GM19238 (cell line): ENCODE results near the gene GTSE1.

Experiments used
- DNase-seq: peaks from one replicate; pipeline ENCODE4 v3.0.0; 2011; ENCODE audit warnings: low spot score; ENCODE audit not compliant: insufficient read length

Gene GTSE1

GRCh38 chr22:46363611-46364321 is 67.1 kb downstream of the GTSE1 start:
- DNase-seq, result no peak

GRCh38 chr22:46364341-46365165 is 67.9 kb downstream of the GTSE1 start:
- no peak for DNase-seq

GRCh38 chr22:46365166-46365624 is 68.5 kb downstream of the GTSE1 start:
- DNase-seq, result no peak

- DNase-seq, result no peak
These were observed 69.7 kb downstream of the GTSE1 start for GRCh38 chr22:46366327-46366731.

- no peak for DNase-seq
These were observed 70.4 kb downstream of the GTSE1 start for GRCh38 chr22:46366801-46367706.

- DNase-seq, result peak; percentile 84
These were observed 71.1 kb downstream of the GTSE1 start for GRCh38 chr22:46367707-46368191.

- DNase-seq, result no peak
These were observed 71.8 kb downstream of the GTSE1 start for GRCh38 chr22:46368422-46368821.

- no peak for DNase-seq
These were observed 72.4 kb downstream of the GTSE1 start for GRCh38 chr22:46368871-46369715.

- no peak for DNase-seq
These were observed 73.3 kb downstream of the GTSE1 start for GRCh38 chr22:46369716-46370583.

- DNase-seq, result no peak
These were observed 74.1 kb downstream of the GTSE1 start for GRCh38 chr22:46370584-46371291.

- DNase-seq, result no peak
These were observed 75.1 kb downstream of the GTSE1 start for GRCh38 chr22:46371623-46372226.

GRCh38 chr22:46372686-46373085 is 76.0 kb downstream of the GTSE1 start:
- no peak for DNase-seq

- DNase-seq, result no peak
These were observed 76.5 kb downstream of the GTSE1 start for GRCh38 chr22:46373159-46373558.

GRCh38 chr22:46373921-46374662 is 77.4 kb downstream of the GTSE1 start:
- DNase-seq, result no peak

GRCh38 chr22:46374663-46375474 is 78.2 kb downstream of the GTSE1 start:
- no peak for DNase-seq

- DNase-seq, result no peak
These were observed 79.4 kb downstream of the GTSE1 start for GRCh38 chr22:46376111-46376510.
